Vagina (tissue), 2 donors: ENCODE data around the gene ANHX.

Experiments used
- POLR2AphosphoS5 ChIP-seq, 2 donors: sonication (generic); formaldehyde crosslinking; IDR thresholded peaks; one replicate each; pipeline ENCODE4 v1.9.0; 2017; ENCODE audit warnings: antibody characterized with exemption in 2 of 2, mild to moderate bottlenecking in 2 of 2, low read depth in 1 of 2; ENCODE audit not compliant: insufficient read depth in 1 of 2
- TF ChIP-seq, protein P1 (sequence below), 3 experiments: fragments of 450-650 bp in 2 of 3; fragments of 200-600 bp in 1 of 3; sonication (generic) in 1 of 3; IDR thresholded peaks; one replicate each; pipeline ENCODE4 v1.5.1; 2017 to 2019; ENCODE audit warnings: antibody characterized with exemption in 3 of 3, mild to moderate bottlenecking in 2 of 3, moderate library complexity in 2 of 3

GRCh38 chr12:133192847-133193246 is 42.8 kb downstream of the ANHX start:
- TF ChIP-seq, protein P1, sequence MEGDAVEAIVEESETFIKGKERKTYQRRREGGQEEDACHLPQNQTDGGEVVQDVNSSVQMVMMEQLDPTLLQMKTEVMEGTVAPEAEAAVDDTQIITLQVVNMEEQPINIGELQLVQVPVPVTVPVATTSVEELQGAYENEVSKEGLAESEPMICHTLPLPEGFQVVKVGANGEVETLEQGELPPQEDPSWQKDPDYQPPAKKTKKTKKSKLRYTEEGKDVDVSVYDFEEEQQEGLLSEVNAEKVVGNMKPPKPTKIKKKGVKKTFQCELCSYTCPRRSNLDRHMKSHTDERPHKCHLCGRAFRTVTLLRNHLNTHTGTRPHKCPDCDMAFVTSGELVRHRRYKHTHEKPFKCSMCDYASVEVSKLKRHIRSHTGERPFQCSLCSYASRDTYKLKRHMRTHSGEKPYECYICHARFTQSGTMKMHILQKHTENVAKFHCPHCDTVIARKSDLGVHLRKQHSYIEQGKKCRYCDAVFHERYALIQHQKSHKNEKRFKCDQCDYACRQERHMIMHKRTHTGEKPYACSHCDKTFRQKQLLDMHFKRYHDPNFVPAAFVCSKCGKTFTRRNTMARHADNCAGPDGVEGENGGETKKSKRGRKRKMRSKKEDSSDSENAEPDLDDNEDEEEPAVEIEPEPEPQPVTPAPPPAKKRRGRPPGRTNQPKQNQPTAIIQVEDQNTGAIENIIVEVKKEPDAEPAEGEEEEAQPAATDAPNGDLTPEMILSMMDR (IDR thresholded peaks at IDR 0.05): no peak
- TF ChIP-seq POLR2AphosphoS5 (IDR thresholded peaks at IDR 0.05; ENCODE audit: insufficient read depth in 1 of 2, low read depth in 1 of 2): no peak
